PC-9 (cell line): ENCODE measurements around the gene BICRAL.

Experiments
- EZH2 ChIP-seq: fragments of 200-600 bp; sonication (generic); IDR thresholded peaks from 2 replicates; pipeline ENCODE4 v1.8.0; 2017; ENCODE audit warnings: antibody characterized with exemption, low read depth
- TF ChIP-seq, protein P1 (sequence below): fragments of 200-600 bp; sonication (generic); conservative IDR thresholded peaks from 2 replicates; pipeline ENCODE4 v1.6.1; 2017; ENCODE audit warnings: mixed run types, antibody characterized with exemption, mild to moderate bottlenecking, moderate library complexity

DNA sequence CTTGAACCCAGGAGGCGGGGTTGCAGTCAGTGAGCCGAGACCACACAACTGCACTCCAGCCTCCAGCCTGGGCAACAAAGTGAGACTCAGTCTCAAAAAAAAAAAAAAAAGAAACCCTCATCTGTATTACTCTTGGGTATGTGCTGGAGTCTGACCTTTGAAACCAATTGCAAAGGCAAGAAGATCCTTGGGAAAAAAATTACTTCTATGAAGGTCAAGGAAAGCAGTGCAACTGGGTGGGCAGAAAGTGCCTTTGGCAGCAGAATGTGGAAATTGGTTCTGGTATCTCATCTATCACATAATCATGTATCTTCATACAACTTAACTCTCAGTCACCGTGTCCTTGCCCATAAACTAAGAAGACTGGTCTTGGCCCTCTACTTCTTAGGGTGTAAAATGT lies 89.9 kb downstream of the BICRAL start:
- TF ChIP-seq, protein P1, sequence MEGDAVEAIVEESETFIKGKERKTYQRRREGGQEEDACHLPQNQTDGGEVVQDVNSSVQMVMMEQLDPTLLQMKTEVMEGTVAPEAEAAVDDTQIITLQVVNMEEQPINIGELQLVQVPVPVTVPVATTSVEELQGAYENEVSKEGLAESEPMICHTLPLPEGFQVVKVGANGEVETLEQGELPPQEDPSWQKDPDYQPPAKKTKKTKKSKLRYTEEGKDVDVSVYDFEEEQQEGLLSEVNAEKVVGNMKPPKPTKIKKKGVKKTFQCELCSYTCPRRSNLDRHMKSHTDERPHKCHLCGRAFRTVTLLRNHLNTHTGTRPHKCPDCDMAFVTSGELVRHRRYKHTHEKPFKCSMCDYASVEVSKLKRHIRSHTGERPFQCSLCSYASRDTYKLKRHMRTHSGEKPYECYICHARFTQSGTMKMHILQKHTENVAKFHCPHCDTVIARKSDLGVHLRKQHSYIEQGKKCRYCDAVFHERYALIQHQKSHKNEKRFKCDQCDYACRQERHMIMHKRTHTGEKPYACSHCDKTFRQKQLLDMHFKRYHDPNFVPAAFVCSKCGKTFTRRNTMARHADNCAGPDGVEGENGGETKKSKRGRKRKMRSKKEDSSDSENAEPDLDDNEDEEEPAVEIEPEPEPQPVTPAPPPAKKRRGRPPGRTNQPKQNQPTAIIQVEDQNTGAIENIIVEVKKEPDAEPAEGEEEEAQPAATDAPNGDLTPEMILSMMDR, result no peak
- no peak for TF ChIP-seq EZH2
